Heart left ventricle (tissue), 16 donors: ENCODE data around the gene C1QTNF6. TPM values are rescaled to one million over a fixed set of nuclear protein-coding genes. Genes with fewer than 3 reads are reported as not detected.

Source experiments
- ATAC-seq, 4 donors: fragments of 200-7000 bp; cut with Tn5 transposase; one replicate each; pipeline ENCODE4 v1.9.1; 2020 to 2022; ENCODE audit warnings: moderate library complexity in 4 of 4, mild to moderate bottlenecking in 3 of 4, moderate number of reproducible peaks in 1 of 4
- DNase-seq, 5 donors: peaks; one replicate each; pipeline ENCODE4 v3.0.0-alpha.2; 2020
- H3K27ac ChIP-seq, 12 donors: fragments of 200-600 bp; sonication (generic) in 4 of 12; one replicate each; pipeline versions ENCODE4 v1.5.0 to v1.8.0; 2016 to 2022; ENCODE audit warnings: mild to moderate bottlenecking in 2 of 12
- H3K27me3 ChIP-seq, 9 donors: fragments of 200-600 bp; sonication (generic) in 2 of 9; one replicate each; pipeline versions ENCODE4 v1.5.1 to v1.8.0; 2016 to 2022; ENCODE audit warnings: mild to moderate bottlenecking in 3 of 9
- H3K36me3 ChIP-seq, 9 donors: fragments of 200-600 bp; sonication (generic) in 2 of 9; one replicate each; pipeline versions ENCODE4 v1.5.0 to v1.8.0; 2018 to 2022; ENCODE audit warnings: mild to moderate bottlenecking in 2 of 9
- H3K4me1 ChIP-seq, 12 donors: fragments of 200-600 bp; sonication (generic) in 4 of 12; one replicate each; pipeline versions ENCODE4 v1.5.0 to v1.8.0; 2016 to 2022; ENCODE audit warnings: mild to moderate bottlenecking in 3 of 12
- H3K4me3 ChIP-seq, 12 donors: fragments of 200-600 bp; sonication (generic) in 4 of 12; one replicate each; pipeline versions ENCODE4 v1.5.0 to v1.8.0; 2017 to 2022; ENCODE audit warnings: mild to moderate bottlenecking in 9 of 12, moderate library complexity in 4 of 12
- H3K9me3 ChIP-seq, 12 donors: fragments of 200-600 bp; sonication (generic) in 4 of 12; one replicate each; pipeline versions ENCODE4 v1.5.0 to v1.8.0; 2016 to 2022; ENCODE audit warnings: mild to moderate bottlenecking in 1 of 12
- POLR2A ChIP-seq, 2 donors: fragments of 450-650 bp; IDR thresholded peaks; one replicate each; pipeline ENCODE4 v1.6.1; 2017; ENCODE audit warnings: antibody characterized with exemption in 2 of 2, mild to moderate bottlenecking in 2 of 2, moderate library complexity in 2 of 2
- WGBS, 4 donors: extraction: QIAGEN DNeasy Blood & Tissue Kit in 2 of 4; methylation state at CpG; one replicate each; pipeline versions ENCODE4 v1.1.5 to v1.1.7; 2013 to 2018; 5-methylcytosine and 5-hydroxymethylcytosine counted together
- intact Hi-C, 10 donors: fragments of 100-400 bp; cut with DNase I; formaldehyde crosslinking; loops; one replicate each; pipeline versions ENCODE4 v1.11.1 to v1.14.2; 2022
- polyA plus RNA-seq, 2 donors: library from polyadenylated mRNA; stranded (reverse); fragments of 200-250 nt; gene quantifications; one replicate each; pipeline ENCODE4 v1.2.3, GENCODE V29; 2013
- total RNA-seq, 9 donors: library from RNA; depleted of rRNA in 2 of 9; stranded (reverse); fragments of >200 nt in 2 of 9; fragmentation: NEBNext Ultra II Directional in 3 of 9; extraction: Animal tissue kit (Norgen Biotek cat#: 25700) in 3 of 9; gene quantifications; one replicate each; pipeline versions ENCODE4 v1.1.0 to v1.2.4, GENCODE V29; 2016 to 2023
- TF ChIP-seq, protein P1 (sequence below), 12 donors: fragments of 200-600 bp; sonication (generic) in 4 of 12; IDR thresholded peaks; one replicate each; pipeline versions ENCODE4 v1.5.0 to v1.8.0; 2018 to 2022; ENCODE audit warnings: antibody characterized with exemption in 12 of 12, mild to moderate bottlenecking in 5 of 12
- donor health status: ischemic (EF 13 %, LVEDD 7.1; RV severe dilation, severe dysfunction).
- donor health status: healthy with polysubstance abuse.
- donor health status: DM: no; HTN: yes; CAD: no.
- donor health status: DM: no; HTN: no; CAD: no.
- donor health status: ischemic (EF 25% LVEDD 6.9; RV normal size, moderate dysfunction).
- donor health status: ischemic (EF 25% LVEDD 5.7; RV mildly dilated, moderate dysfunction).
- donor health status: healthy.
- donor health status: DM: yes; HTN: yes; CAD: no.
- donor health status: ischemic (EF 35%, LVEDD 5.7; RV mildly dilated, moderate dysfunction).
- donor health status: nonischemic (EF 11% LVEDD 7.7; RV severe dilation, severe dysfunction).
- donor health status: DM: yes; HTN: yes; CAD: no.
- donor health status: PGD.
- donor health status: ischemic (EF 29% LVEDD 5.4; RV normal size, mild dysfunction).
- donor health status: nonischemic (EF 23%, LVEDD 6.1; RV moderate dilation, normal function).

The C1QTNF6 gene
- total and polyA plus RNA-seq, 11 donors, result 0.31 to 11.9 (median 1.4) TPM

DNA sequence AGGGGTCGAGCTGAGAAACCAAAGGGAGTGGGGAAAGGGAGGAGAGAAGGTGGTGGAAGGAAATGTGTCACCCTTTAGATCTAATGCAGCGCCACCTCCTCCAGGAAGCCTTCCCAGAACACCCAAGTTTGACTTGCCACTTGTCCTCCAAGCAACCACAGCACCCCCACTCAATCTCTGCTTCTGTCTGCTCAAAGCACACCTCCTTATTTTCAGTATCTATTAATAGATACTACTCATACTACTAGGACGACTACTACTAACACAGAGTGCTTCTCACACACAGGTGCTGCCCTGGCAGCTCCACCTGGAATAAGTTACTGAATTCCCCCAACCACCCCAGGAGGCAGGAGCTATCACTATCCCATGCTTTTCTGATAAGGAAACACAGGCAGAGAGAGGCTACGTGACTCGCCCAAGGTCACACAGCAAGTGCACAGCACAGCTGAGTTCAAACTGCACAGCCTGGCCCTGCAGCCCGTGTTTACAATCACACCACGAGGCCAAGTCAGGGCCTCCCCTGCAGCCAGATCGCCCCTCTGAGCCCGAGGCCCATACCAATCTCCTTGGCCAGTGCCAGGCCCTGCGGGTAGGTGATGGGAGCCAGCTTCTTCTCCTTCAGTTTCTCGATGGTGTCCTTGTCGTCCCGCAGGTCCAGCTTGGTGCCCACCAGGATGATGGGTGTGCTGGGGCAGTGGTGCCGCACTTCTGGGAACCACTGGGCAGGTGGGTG is 42.8 kb upstream of the C1QTNF6 start:
- TF ChIP-seq, protein P1, sequence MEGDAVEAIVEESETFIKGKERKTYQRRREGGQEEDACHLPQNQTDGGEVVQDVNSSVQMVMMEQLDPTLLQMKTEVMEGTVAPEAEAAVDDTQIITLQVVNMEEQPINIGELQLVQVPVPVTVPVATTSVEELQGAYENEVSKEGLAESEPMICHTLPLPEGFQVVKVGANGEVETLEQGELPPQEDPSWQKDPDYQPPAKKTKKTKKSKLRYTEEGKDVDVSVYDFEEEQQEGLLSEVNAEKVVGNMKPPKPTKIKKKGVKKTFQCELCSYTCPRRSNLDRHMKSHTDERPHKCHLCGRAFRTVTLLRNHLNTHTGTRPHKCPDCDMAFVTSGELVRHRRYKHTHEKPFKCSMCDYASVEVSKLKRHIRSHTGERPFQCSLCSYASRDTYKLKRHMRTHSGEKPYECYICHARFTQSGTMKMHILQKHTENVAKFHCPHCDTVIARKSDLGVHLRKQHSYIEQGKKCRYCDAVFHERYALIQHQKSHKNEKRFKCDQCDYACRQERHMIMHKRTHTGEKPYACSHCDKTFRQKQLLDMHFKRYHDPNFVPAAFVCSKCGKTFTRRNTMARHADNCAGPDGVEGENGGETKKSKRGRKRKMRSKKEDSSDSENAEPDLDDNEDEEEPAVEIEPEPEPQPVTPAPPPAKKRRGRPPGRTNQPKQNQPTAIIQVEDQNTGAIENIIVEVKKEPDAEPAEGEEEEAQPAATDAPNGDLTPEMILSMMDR (IDR thresholded peaks at IDR 0.05), result no peak
- TF ChIP-seq POLR2A (IDR thresholded peaks at IDR 0.05), result no peak
- Histone ChIP-seq H3K36me3 (peaks cover 0 to 39% (median 0%) of the 10 kb centered on the region in 9 donors), H3K27ac (peak overlapping the region in 1 of 12 donors; percentile 91), H3K27me3 (peaks cover 0 to 58% (median 16%) of the 10 kb centered on the region in 9 donors), H3K4me1 (peaks cover 0 to 81% (median 0%) of the 10 kb centered on the region in 12 donors), H3K9me3 (no peaks in the 10 kb centered on the region), H3K4me3 (peak overlapping the region in 1 of 12 donors; percentile 12)
- no peak for DNase-seq
- intact Hi-C loops, result no loop called here
- ATAC-seq, result no peak
- WGBS, 4 donors, result 75 to 83% (median 78%) methylated on average over 11 to 14 of the region's 14 CpGs

DNA sequence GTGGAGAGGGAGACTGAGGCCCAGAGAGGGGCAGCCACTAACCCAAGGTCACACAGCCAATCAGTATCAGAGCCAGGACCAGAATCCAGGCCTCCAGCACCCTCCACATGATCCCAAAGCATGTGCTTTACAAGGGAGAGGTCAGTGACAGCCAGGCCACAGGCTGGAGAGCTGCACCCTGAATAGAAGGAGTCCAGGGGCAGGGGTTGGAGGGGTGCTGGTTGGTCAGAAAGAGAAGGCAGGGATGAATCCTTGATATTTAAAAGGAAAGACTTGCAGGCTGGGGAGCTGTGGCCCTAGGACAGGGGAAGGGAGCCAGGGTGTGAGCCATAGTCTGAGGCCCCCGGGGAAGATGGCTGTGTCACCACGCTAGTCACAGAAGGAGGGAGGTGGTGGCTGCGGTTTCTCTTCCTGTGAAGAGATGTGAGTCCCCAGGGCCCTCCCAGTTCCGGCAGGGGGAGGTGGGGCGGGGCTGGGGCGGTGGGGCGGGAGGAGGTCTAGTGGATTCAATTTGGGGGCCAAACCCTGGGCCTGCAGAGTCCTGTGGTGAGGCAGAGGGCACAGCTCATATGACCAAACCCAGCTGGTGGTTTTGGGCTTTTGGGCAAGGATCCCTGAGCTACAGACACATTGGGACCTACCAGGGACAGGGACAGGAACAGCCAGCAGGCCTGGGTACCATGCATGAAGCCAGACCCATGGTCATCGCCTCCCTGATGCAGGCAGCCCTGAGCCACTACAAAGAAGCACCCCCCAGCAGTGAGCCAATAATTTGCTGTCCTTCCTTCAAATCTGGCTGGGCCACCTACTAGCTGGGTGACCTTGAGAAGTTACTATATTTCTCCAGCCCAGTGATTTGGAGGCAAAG is 42.0 kb upstream of the C1QTNF6 start:
- Histone ChIP-seq H3K4me1 (peaks cover 0 to 76% (median 0%) of the 10 kb centered on the region in 12 donors), H3K36me3 (peaks cover 0 to 46% (median 0%) of the 10 kb centered on the region in 9 donors), H3K9me3 (no peaks in the 10 kb centered on the region), H3K27ac (peak overlapping the region in 2 of 12 donors; percentile 41 to 91), H3K27me3 (peaks cover 0 to 52% (median 9%) of the 10 kb centered on the region in 9 donors), H3K4me3 (peak overlapping the region in 1 of 12 donors; percentile 27)
- 42 to 49% (median 45%) methylated on average over 6 to 8 of the region's 8 CpGs for WGBS, 4 donors
- intact Hi-C loops, result no loop called here
- TF ChIP-seq, protein P1 (IDR thresholded peaks at IDR 0.05), result no peak
- no peak for TF ChIP-seq POLR2A (IDR thresholded peaks at IDR 0.05)
- DNase-seq (peak in 2 of 5 donors; percentile 48 to 78), ATAC-seq (peak in 3 of 4 donors; percentile 41 to 60 (median 58))

DNA sequence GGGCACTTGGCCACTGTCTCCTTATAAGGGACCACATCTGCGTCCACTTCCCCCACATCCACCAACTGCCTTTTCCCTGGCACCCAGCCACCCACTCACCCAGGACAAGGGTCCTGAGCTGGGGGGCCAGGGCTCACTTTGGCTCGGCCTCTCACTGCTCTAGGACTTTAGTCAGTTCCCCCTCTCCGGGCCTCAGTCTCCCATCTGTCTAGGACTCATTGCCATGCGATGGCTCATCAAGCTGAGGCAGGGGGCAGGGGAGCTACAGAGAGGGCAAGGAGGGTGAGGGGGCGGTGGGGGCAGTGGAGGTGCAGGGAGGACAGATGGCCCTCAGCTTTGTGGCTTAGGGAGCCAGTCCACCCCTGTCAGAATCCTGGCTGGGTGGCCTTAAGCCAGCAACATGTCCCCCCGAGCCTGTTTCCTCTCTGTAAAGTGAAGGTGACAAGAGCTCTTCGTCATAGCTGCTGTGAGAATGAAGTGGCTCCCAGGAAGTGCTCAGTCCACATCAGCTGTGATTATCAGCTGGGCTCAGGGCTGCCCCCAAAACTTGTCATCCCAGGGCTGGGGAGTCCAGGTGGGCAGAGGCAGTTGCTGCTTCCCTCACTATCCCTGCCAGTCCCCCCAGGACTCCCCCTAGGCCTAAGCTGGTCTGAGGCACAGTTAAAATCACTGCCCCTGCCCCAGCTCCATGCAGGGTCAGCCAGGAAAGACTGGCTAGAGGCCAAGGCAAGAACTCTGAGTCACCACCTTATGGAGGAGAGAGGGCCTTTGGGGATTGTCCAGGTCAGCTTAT is 41.2 kb upstream of the C1QTNF6 start:
- Histone ChIP-seq H3K4me3 (peak overlapping the region in 1 of 12 donors; percentile 27), H3K9me3 (no peaks in the 10 kb centered on the region), H3K27me3 (peaks cover 0 to 43% (median 4%) of the 10 kb centered on the region in 9 donors), H3K4me1 (peaks cover 0 to 76% (median 0%) of the 10 kb centered on the region in 12 donors), H3K36me3 (peaks cover 0 to 52% (median 0%) of the 10 kb centered on the region in 9 donors), H3K27ac (peak overlapping the region in 2 of 12 donors; percentile 41 to 91)
- DNase-seq (no peak), ATAC-seq (peak in 2 of 4 donors; percentile 15 to 45)
- TF ChIP-seq POLR2A (IDR thresholded peaks at IDR 0.05), result no peak
- TF ChIP-seq, protein P1 (IDR thresholded peaks at IDR 0.05), result no peak
- intact Hi-C loops, result no loop called here
- 56 to 66% (median 63%) methylated on average over 6 to 7 of the region's 7 CpGs for WGBS, 4 donors
